Natural killer cell (primary cell): Measurements from ENCODE around the gene KLK4. TPM values are rescaled to one million over a fixed set of nuclear protein-coding genes. Genes with fewer than 3 reads are reported as not detected.

Experiments used
- ATAC-seq, 3 donors: fragments of 150-1000 bp in 2 of 3; fragments of 200-7000 bp in 1 of 3; cut with Tn5 transposase; 1 replicate in 1 of 3; 2 replicates in 2 of 3; pipeline ENCODE4 v1.10.0; 2021; ENCODE audit warnings: mild to moderate bottlenecking in 2 of 3, moderate library complexity in 2 of 3
- DNase-seq, 2 donors: peaks; one replicate each; pipeline versions ENCODE4 v3.0.0 to v3.0.0-alpha.2; 2013 to 2021; ENCODE audit warnings: mixed read lengths in 1 of 2
- H3K27ac ChIP-seq: one replicate; pipeline ENCODE4 v1.5.1; 2013; ENCODE audit warnings: mild to moderate bottlenecking, low read length
- H3K27me3 ChIP-seq: one replicate; pipeline ENCODE4 v1.6.1; 2013; ENCODE audit warnings: low read length; ENCODE audit not compliant: control insufficient read depth, insufficient read depth
- H3K36me3 ChIP-seq: one replicate; pipeline ENCODE4 v1.6.1; 2013; ENCODE audit warnings: low read length; ENCODE audit not compliant: control insufficient read depth, insufficient read depth
- H3K4me1 ChIP-seq: one replicate; pipeline ENCODE4 v1.6.1; 2013; ENCODE audit warnings: low read length; ENCODE audit not compliant: control insufficient read depth, insufficient read depth
- H3K4me3 ChIP-seq: one replicate; pipeline ENCODE4 v1.5.1; 2013; ENCODE audit warnings: low read length
- H3K9me3 ChIP-seq: one replicate; pipeline ENCODE4 v1.6.1; 2013; ENCODE audit warnings: low read length; ENCODE audit not compliant: control insufficient read depth, insufficient read depth
- H3K27ac Mint-ChIP-seq, 2 donors: one replicate each; pipeline ENCODE4 v1.8.0; 2022; ENCODE audit warnings: mild to moderate bottlenecking in 2 of 2, mixed read lengths in 2 of 2, moderate library complexity in 1 of 2
- H3K27me3 Mint-ChIP-seq, 2 donors: one replicate each; pipeline ENCODE4 v1.8.0; 2022; ENCODE audit warnings: low read depth in 2 of 2, mixed read lengths in 2 of 2
- H3K36me3 Mint-ChIP-seq: one replicate; pipeline ENCODE4 v1.8.0; 2022; ENCODE audit warnings: mixed read lengths
- H3K4me1 Mint-ChIP-seq, 2 donors: one replicate each; pipeline ENCODE4 v1.8.0; 2022; ENCODE audit warnings: mixed read lengths in 2 of 2
- H3K4me3 Mint-ChIP-seq: one replicate; pipeline ENCODE4 v1.8.0; 2022; ENCODE audit warnings: mild to moderate bottlenecking, moderate library complexity, mixed read lengths
- H3K9me3 Mint-ChIP-seq, 2 donors: one replicate each; pipeline ENCODE4 v1.8.0; 2022; ENCODE audit warnings: mixed read lengths in 2 of 2
- WGBS: methylation state at CpG from one replicate; pipeline ENCODE4 v1.1.7; 2013; ENCODE audit warnings: missing lambda C conversion rate; ENCODE audit not compliant: insufficient coverage; 5-methylcytosine and 5-hydroxymethylcytosine counted together
- intact Hi-C: fragments of 100-400 bp; cut with micrococcal nuclease; formaldehyde crosslinking; loops from one replicate; pipeline ENCODE4 v1.14.2; 2022
- total RNA-seq, 4 donors: library from RNA; stranded (reverse); fragments of 120-200 nt in 1 of 4; gene quantifications; one replicate each; pipeline versions ENCODE4 v1.2.3 to v1.2.4, GENCODE V29; 2013 to 2022
- TF ChIP-seq, protein P1 (sequence below): fragments of 200-600 bp; IDR thresholded peaks from one replicate; pipeline ENCODE4 v1.8.0; 2022; ENCODE audit warnings: antibody characterized with exemption

The KLK4 gene
- total RNA-seq, 3 donors from 2014 or later (not counting 1 experiment from before 2014, with no cell fraction given) = not detected

GRCh38 chr19:50908336-50908735, 2.9 kb downstream of the KLK4 start:
- no peak for DNase-seq
- Mint-ChIP-seq H3K36me3 (no peaks in the 10 kb centered on the region), H3K9me3 (no peaks in the 10 kb centered on the region), H3K4me1 (peaks cover 0 to 10% of the 10 kb centered on the region in 2 donors), H3K27me3 (peaks cover 48 to 49% of the 10 kb centered on the region in 2 donors), H3K4me3 (no peak overlapping the region), H3K27ac (no peak overlapping the region)
- Histone ChIP-seq H3K27me3 (peaks cover 20% of the 10 kb centered on the region), H3K4me3 (no peak overlapping the region), H3K9me3 (no peaks in the 10 kb centered on the region), H3K36me3 (no peaks in the 10 kb centered on the region), H3K27ac (no peak overlapping the region), H3K4me1 (peaks cover 9% of the 10 kb centered on the region)
- TF ChIP-seq, protein P1, sequence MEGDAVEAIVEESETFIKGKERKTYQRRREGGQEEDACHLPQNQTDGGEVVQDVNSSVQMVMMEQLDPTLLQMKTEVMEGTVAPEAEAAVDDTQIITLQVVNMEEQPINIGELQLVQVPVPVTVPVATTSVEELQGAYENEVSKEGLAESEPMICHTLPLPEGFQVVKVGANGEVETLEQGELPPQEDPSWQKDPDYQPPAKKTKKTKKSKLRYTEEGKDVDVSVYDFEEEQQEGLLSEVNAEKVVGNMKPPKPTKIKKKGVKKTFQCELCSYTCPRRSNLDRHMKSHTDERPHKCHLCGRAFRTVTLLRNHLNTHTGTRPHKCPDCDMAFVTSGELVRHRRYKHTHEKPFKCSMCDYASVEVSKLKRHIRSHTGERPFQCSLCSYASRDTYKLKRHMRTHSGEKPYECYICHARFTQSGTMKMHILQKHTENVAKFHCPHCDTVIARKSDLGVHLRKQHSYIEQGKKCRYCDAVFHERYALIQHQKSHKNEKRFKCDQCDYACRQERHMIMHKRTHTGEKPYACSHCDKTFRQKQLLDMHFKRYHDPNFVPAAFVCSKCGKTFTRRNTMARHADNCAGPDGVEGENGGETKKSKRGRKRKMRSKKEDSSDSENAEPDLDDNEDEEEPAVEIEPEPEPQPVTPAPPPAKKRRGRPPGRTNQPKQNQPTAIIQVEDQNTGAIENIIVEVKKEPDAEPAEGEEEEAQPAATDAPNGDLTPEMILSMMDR = no peak
- intact Hi-C loops = no loop called here
- 72% methylated on average over 25 of the region's 25 CpGs for WGBS
- no peak for ATAC-seq

GRCh38 chr19:50906217-50906616, 5.0 kb downstream of the KLK4 start:
- TF ChIP-seq, protein P1 = peak; percentile 33
- Histone ChIP-seq H3K27me3 (peaks cover 15% of the 10 kb centered on the region), H3K4me3 (no peak overlapping the region), H3K9me3 (no peaks in the 10 kb centered on the region), H3K27ac (no peak overlapping the region), H3K4me1 (peaks cover 9% of the 10 kb centered on the region), H3K36me3 (no peaks in the 10 kb centered on the region)
- ATAC-seq (peak; percentile 38 to 53 (median 42)), DNase-seq (peak in 1 of 2 donors; percentile 55)
- intact Hi-C loops = loop anchor here (2.0 kb wide), 1 partner anchor 17 kb away; no protein-coding TSS in a partner anchor
- Mint-ChIP-seq H3K36me3 (no peaks in the 10 kb centered on the region), H3K4me3 (no peak overlapping the region), H3K9me3 (no peaks in the 10 kb centered on the region), H3K27ac (no peak overlapping the region), H3K4me1 (peaks cover 0 to 10% of the 10 kb centered on the region in 2 donors), H3K27me3 (peaks cover 39 to 43% of the 10 kb centered on the region in 2 donors)
- 18% methylated on average over 5 of the region's 5 CpGs for WGBS

DNA sequence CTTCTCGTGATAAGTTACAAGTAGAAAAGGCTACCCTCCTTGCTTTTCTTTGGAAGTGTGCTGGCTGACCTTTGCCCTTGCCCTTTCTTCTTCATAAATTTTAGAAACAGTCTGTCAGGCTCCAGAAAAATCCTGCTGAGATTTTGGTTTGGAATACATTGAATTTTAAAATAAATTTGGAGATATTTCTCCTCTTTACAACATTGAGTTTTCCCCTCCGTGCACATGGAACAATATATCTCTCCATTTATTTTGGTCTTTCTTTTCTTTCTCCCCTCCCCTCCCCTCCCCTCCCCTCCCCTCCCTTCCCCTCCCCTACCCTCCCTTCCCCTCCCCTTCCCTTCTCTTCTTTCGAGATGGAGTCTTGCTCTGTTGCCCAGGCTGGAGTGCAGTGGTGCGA, 8.6 kb downstream of the KLK4 start:
- DNase-seq (no peak), ATAC-seq (no peak)
- H3K4me1 ChIP-seq = no peaks in the 10 kb centered on the region
- TF ChIP-seq, protein P1 = no peak
- H3K4me3 Mint-ChIP-seq = no peak overlapping the region
- no peaks in the 10 kb centered on the region for H3K4me1 Mint-ChIP-seq
- H3K9me3 ChIP-seq = no peaks in the 10 kb centered on the region
- H3K9me3 Mint-ChIP-seq = no peaks in the 10 kb centered on the region
- WGBS = 68% methylated on average over 3 of the region's 4 CpGs
- H3K36me3 Mint-ChIP-seq = no peaks in the 10 kb centered on the region
- H3K27me3 ChIP-seq = no peaks in the 10 kb centered on the region
- H3K36me3 ChIP-seq = no peaks in the 10 kb centered on the region
- no peak overlapping the region for H3K27ac ChIP-seq
- H3K27me3 Mint-ChIP-seq = peaks cover 16 to 17% of the 10 kb centered on the region in 2 donors
- no peak overlapping the region for H3K4me3 ChIP-seq
- no peak overlapping the region for H3K27ac Mint-ChIP-seq
- intact Hi-C loops = no loop called here

DNA sequence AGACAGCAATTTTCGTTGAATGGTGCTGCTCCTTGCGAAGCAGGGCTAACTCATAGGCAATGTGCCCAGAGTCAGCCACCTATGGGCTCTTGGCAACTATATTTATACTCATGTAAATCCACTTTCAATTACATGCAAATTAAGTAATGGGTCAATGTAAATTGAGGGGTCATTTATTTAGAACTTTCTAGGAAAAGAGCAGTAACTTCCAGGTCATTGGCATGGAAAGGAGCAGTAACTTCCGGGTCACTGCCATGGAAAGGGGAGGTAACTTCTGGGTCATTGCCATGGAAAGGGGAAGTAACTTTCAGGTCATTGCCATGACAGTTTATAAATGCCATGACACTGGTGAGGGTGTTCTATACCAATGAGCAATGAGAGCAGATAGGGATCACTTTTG, 11.6 kb downstream of the KLK4 start:
- H3K4me3 Mint-ChIP-seq = no peak overlapping the region
- H3K36me3 ChIP-seq = no peaks in the 10 kb centered on the region
- no peaks in the 10 kb centered on the region for H3K27me3 ChIP-seq
- peaks cover 5% of the 10 kb centered on the region for H3K9me3 ChIP-seq
- H3K9me3 Mint-ChIP-seq = no peaks in the 10 kb centered on the region
- H3K4me3 ChIP-seq = no peak overlapping the region
- no peaks in the 10 kb centered on the region for H3K4me1 Mint-ChIP-seq
- no peak overlapping the region for H3K27ac ChIP-seq
- TF ChIP-seq, protein P1 = no peak
- intact Hi-C loops = no loop called here
- no peak for ATAC-seq
- 91% methylated on average over 3 of the region's 3 CpGs for WGBS
- no peaks in the 10 kb centered on the region for H3K36me3 Mint-ChIP-seq
- H3K27me3 Mint-ChIP-seq = peaks cover 0 to 4% of the 10 kb centered on the region in 2 donors
- H3K27ac Mint-ChIP-seq = no peak overlapping the region
- DNase-seq = no peak
- peaks cover 3% of the 10 kb centered on the region for H3K4me1 ChIP-seq
